ENCODE results near the gene ZSWIM6. TPM values are rescaled to one million over a fixed set of nuclear protein-coding genes. Genes with fewer than 3 reads are reported as not detected.

ZSWIM6 gene
- total RNA-seq, result 9.6 TPM in 2 replicates

- Mint-ChIP-seq H3K36me3 (ENCODE audit: low read depth) (peaks cover 14% of the 10 kb centered on the region), H3K4me1 (ENCODE audit: low read depth) (peaks cover 52% of the 10 kb centered on the region), H3K9me3 (no peaks in the 10 kb centered on the region), H3K27me3 (ENCODE audit: insufficient read depth) (peaks cover 45% of the 10 kb centered on the region), H3K27ac (peak within 1 kb of the TSS; percentile 99), H3K4me3 (peak within 1 kb of the TSS; percentile 96)
- peak; percentile 96 for DNase-seq (ENCODE audit: low spot score)
- intact Hi-C loops (cut with micrococcal nuclease), result loop anchor here (1.0 to 5.0 kb wide), 13 partner anchors 25 to 976 kb away; partner anchors contain the start of genes ERCC8, KIF2A, NDUFAF2 and SMIM15
Measured at GRCh38 chr5:61331407-61332357, at the start of gene ZSWIM6. Gene ZSWIM6 (plus strand): TSS chr5:61332258. CDS start chr5:61332273, 15 bp downstream.

GRCh38 chr5:61283471-61283870 lies 48.6 kb upstream of the ZSWIM6 start:
- no peak for DNase-seq (ENCODE audit: low spot score)
- intact Hi-C loops (cut with micrococcal nuclease), result loop anchor here (10.0 kb wide), 2 partner anchors 439 to 1689 kb away; partner anchors contain the start of gene ELOVL7
- no peaks in the 10 kb centered on the region for H3K36me3 Mint-ChIP-seq (ENCODE audit: low read depth)
- H3K27ac Mint-ChIP-seq, result no peak overlapping the region
- no peaks in the 10 kb centered on the region for H3K9me3 Mint-ChIP-seq
- H3K4me1 Mint-ChIP-seq (ENCODE audit: low read depth), result no peaks in the 10 kb centered on the region
- H3K4me3 Mint-ChIP-seq, result no peak overlapping the region
- H3K27me3 Mint-ChIP-seq (ENCODE audit: insufficient read depth), result no peaks in the 10 kb centered on the region

DNA sequence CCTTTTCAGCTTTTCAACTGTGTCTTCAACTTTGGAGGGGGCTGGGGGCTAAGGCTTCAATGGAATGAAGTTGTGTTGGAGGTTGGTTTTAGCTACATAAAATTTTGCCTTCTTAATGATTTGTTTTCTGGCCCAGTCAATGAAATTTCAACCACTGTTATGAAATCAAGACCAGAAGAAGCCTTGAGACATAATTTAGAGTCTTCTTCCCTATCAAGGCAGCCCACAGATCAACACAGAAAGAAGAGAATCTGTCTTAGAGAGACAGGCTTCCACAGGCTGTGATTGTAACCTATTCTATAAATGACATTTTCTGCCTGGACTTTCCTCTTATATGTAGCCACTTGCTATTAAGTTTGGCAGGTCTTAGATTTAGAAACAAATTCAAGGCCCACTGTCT lies 46.5 kb upstream of the ZSWIM6 start:
- H3K27me3 Mint-ChIP-seq (ENCODE audit: insufficient read depth), result no peaks in the 10 kb centered on the region
- no peak for DNase-seq (ENCODE audit: low spot score)
- H3K4me3 Mint-ChIP-seq, result no peak overlapping the region
- H3K9me3 Mint-ChIP-seq, result no peaks in the 10 kb centered on the region
- intact Hi-C loops (cut with micrococcal nuclease), result loop anchor here (2.0 to 10.0 kb wide), 4 partner anchors 45 to 1691 kb away; partner anchors contain the start of gene ELOVL7
- H3K4me1 Mint-ChIP-seq (ENCODE audit: low read depth), result no peaks in the 10 kb centered on the region
- H3K27ac Mint-ChIP-seq, result no peak overlapping the region
- H3K36me3 Mint-ChIP-seq (ENCODE audit: low read depth), result no peaks in the 10 kb centered on the region

DNA sequence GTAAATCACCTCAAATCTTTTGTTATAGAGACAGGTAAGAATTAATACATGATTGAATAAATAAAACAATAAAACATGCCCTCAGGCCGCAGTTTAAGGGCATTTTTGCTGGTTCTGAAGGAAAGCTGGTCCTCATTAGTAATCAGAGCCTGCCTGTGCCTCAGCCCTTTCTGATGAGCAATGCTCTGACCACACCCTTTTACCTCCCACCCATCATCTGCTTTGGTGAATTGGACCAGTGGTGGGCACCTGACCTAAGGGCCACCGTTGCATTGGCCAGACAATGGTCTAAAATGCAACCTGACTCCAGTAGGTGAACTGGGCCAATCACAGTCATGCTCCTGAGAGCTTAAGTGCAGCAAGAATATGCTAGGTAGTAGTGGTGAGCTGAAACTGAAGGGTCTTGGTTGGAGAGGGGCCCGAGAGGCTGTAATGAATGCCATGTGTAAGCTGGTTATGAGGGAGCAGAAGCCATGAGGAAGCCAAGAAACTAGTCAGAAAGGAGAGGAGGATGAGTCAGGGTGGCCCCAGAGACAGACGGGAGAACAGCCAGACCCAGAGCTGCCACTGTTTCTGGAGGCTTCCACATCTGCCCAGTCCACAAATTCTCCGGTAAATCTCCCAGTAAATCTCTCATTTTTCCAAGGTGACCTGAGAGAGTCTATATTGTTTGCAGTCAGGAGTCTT lies 45.5 kb upstream of the ZSWIM6 start:
- Mint-ChIP-seq H3K27ac (no peak overlapping the region), H3K27me3 (ENCODE audit: insufficient read depth) (no peaks in the 10 kb centered on the region), H3K4me3 (no peak overlapping the region), H3K36me3 (ENCODE audit: low read depth) (no peaks in the 10 kb centered on the region), H3K4me1 (ENCODE audit: low read depth) (no peaks in the 10 kb centered on the region), H3K9me3 (no peaks in the 10 kb centered on the region)
- intact Hi-C loops (cut with micrococcal nuclease), result loop anchor here (10.0 kb wide), 2 partner anchors 442 to 1692 kb away; partner anchors contain the start of gene ELOVL7
- DNase-seq (ENCODE audit: low spot score), result no peak

- Mint-ChIP-seq H3K9me3 (no peaks in the 10 kb centered on the region), H3K27ac (no peak overlapping the region), H3K4me3 (no peak overlapping the region), H3K36me3 (ENCODE audit: low read depth) (no peaks in the 10 kb centered on the region), H3K27me3 (ENCODE audit: insufficient read depth) (no peaks in the 10 kb centered on the region), H3K4me1 (ENCODE audit: low read depth) (no peaks in the 10 kb centered on the region)
- intact Hi-C loops (cut with micrococcal nuclease), result loop anchor here (10.0 kb wide), 2 partner anchors 443 to 1693 kb away; partner anchors contain the start of gene ELOVL7
- DNase-seq (ENCODE audit: low spot score), result no peak
Measured at GRCh38 chr5:61287474-61287873, 44.6 kb upstream of the ZSWIM6 start.

DNA sequence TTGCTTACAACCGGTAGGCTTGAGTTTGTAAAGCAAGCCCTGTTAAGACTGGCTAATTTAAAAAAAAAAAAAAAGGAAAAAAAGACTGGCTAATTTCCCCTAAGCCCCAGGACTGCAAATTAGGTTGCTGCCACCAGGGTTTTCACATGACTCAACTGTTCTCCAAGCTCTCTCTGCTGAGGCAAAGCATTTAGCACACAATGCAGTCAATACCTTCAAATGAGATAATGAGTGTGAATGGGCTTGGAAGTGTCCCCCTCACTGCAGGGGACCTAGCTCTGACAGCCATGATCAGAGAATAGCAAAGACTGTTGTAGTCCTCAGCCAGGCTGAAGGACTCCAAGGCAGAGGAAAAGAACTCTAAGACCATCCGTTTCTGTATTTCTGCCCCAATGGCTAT lies 42.8 kb upstream of the ZSWIM6 start:
- intact Hi-C loops (cut with micrococcal nuclease), result loop anchor here (10.0 kb wide), 2 partner anchors 444 to 1694 kb away; partner anchors contain the start of gene ELOVL7
- H3K27ac Mint-ChIP-seq, result no peak overlapping the region

GRCh38 chr5:61289669-61290306 lies 42.3 kb upstream of the ZSWIM6 start:
- H3K9me3 Mint-ChIP-seq, result no peaks in the 10 kb centered on the region
- no peaks in the 10 kb centered on the region for H3K36me3 Mint-ChIP-seq (ENCODE audit: low read depth)
- no peak overlapping the region for H3K27ac Mint-ChIP-seq
- no peak for DNase-seq (ENCODE audit: low spot score)
- intact Hi-C loops (cut with micrococcal nuclease), result loop anchor here (10.0 kb wide), 2 partner anchors 445 to 1695 kb away; partner anchors contain the start of gene ELOVL7
- H3K27me3 Mint-ChIP-seq (ENCODE audit: insufficient read depth), result no peaks in the 10 kb centered on the region
- no peak overlapping the region for H3K4me3 Mint-ChIP-seq
- no peaks in the 10 kb centered on the region for H3K4me1 Mint-ChIP-seq (ENCODE audit: low read depth)

More for the DNA sequence above, 42.8 kb upstream of the ZSWIM6 start:
- Mint-ChIP-seq H3K4me1 (ENCODE audit: low read depth) (no peaks in the 10 kb centered on the region), H3K9me3 (no peaks in the 10 kb centered on the region), H3K36me3 (ENCODE audit: low read depth) (no peaks in the 10 kb centered on the region), H3K27me3 (ENCODE audit: insufficient read depth) (no peaks in the 10 kb centered on the region), H3K4me3 (no peak overlapping the region)
- no peak for DNase-seq (ENCODE audit: low spot score)

DNA sequence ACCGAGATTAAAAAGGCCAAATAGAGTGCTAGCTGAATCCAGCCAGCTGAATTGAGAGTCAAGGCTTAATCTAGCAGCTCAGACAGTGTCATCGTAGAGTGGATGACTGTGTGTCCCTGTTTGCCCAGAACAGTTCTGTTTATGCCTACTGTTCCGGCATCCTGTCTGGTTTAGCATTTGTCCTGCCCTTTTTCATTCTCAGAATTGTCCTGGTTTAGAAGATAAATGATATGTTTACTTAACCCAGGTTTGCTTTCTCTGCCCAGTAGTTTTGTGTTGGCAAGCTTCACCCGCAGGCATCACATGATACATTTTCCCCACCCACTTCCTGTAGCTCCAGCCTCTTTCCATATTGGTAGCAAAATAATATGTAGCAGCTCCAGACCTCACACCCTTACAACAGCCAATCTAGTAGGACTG lies 41.3 kb upstream of the ZSWIM6 start:
- no peak for DNase-seq (ENCODE audit: low spot score)
- intact Hi-C loops (cut with micrococcal nuclease), result no loop called here
- Mint-ChIP-seq H3K9me3 (no peaks in the 10 kb centered on the region), H3K4me3 (no peak overlapping the region), H3K4me1 (ENCODE audit: low read depth) (no peaks in the 10 kb centered on the region), H3K27me3 (ENCODE audit: insufficient read depth) (no peaks in the 10 kb centered on the region), H3K27ac (no peak overlapping the region), H3K36me3 (ENCODE audit: low read depth) (no peaks in the 10 kb centered on the region)

GRCh38 chr5:61292062-61292657 lies 39.9 kb upstream of the ZSWIM6 start:
- Mint-ChIP-seq H3K36me3 (ENCODE audit: low read depth) (no peaks in the 10 kb centered on the region), H3K4me3 (no peak overlapping the region), H3K27ac (no peak overlapping the region), H3K4me1 (ENCODE audit: low read depth) (no peaks in the 10 kb centered on the region), H3K9me3 (no peaks in the 10 kb centered on the region), H3K27me3 (ENCODE audit: insufficient read depth) (no peaks in the 10 kb centered on the region)
- DNase-seq (ENCODE audit: low spot score), result no peak
- intact Hi-C loops (cut with micrococcal nuclease), result no loop called here

DNA sequence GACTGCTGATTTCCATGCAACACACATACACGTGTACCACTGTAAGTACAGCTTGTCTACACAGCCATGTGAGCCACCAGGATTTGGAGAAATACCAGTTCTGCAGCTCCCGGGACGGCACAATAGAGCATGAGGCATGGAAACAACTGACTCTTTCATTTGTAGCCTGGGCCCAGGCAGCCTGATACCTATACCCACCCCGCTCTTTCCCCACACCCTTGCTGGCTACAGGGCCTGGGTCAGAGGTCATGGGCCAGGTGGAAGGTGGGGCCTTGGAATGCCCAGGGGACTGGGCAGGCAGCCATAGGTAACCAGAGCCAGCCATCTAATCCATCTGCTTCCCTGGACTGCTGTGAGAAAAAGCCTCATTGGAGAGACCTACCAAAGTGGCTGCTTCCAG lies 39.0 kb upstream of the ZSWIM6 start:
- Mint-ChIP-seq H3K4me3 (no peak overlapping the region), H3K9me3 (no peaks in the 10 kb centered on the region), H3K4me1 (ENCODE audit: low read depth) (peaks cover 3% of the 10 kb centered on the region), H3K27ac (no peak overlapping the region), H3K36me3 (ENCODE audit: low read depth) (no peaks in the 10 kb centered on the region), H3K27me3 (ENCODE audit: insufficient read depth) (no peaks in the 10 kb centered on the region)
- intact Hi-C loops (cut with micrococcal nuclease), result no loop called here
- DNase-seq (ENCODE audit: low spot score), result no peak

DNA sequence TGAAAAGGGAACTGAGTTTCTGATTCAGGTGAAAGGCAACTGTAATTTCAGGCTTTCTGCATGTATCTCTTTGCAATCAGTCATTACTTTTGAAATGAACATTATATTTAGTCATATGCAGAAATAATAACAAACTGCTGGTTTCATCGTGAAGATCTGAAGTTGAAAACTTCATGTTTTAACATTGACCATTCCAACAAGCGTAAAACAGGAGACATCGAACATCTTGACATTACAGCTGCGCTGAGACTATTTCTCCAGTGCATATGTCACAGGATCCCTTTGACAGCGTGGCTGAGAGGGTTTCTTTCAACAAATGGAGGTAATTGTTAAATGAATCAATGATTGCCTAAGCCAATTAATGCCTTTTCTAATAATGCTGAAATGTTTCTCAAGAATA lies 38.2 kb upstream of the ZSWIM6 start:
- Mint-ChIP-seq H3K9me3 (no peaks in the 10 kb centered on the region), H3K4me3 (no peak overlapping the region), H3K27ac (no peak overlapping the region), H3K36me3 (ENCODE audit: low read depth) (no peaks in the 10 kb centered on the region), H3K27me3 (ENCODE audit: insufficient read depth) (no peaks in the 10 kb centered on the region), H3K4me1 (ENCODE audit: low read depth) (peaks cover 6% of the 10 kb centered on the region)
- intact Hi-C loops (cut with micrococcal nuclease), result no loop called here
- no peak for DNase-seq (ENCODE audit: low spot score)

DNA sequence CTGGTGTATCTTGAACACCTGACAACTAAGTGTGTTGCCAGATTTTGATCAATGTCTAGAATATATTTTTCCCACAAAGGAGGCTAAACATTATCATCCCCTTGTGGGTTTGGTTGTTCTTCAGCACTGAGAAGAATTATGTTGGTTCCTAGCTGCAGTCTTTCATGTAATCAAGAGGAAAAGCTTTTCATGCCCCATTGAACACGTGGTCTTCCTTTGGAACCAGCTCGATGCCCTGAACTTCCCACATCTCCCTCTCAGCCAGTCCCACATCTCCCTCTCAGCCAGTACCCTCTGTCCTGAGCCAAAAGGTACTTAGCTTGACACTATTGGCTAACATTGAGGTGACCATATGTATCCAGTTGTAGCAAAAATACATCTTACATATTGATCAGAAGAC lies 36.7 kb upstream of the ZSWIM6 start:
- Mint-ChIP-seq H3K4me3 (no peak overlapping the region), H3K4me1 (ENCODE audit: low read depth) (peaks cover 6% of the 10 kb centered on the region), H3K36me3 (ENCODE audit: low read depth) (no peaks in the 10 kb centered on the region), H3K9me3 (no peaks in the 10 kb centered on the region), H3K27ac (no peak overlapping the region), H3K27me3 (ENCODE audit: insufficient read depth) (no peaks in the 10 kb centered on the region)
- intact Hi-C loops (cut with micrococcal nuclease), result no loop called here
- DNase-seq (ENCODE audit: low spot score), result no peak

Measured in activated T-helper 1 cell treated with anti-CD3 and anti-CD28 coated beads, Interleukin-12 subunit alpha, Interleukin-12 subunit beta, Interleukin-2, Interleukin-4 antibody, amounts not matched to agents 30 ng/mL and 10 ng/mL and 1 ng/mL, durations not matched to agents 14 hours and 24 hours and 36 hours (primary cell).